Esophagus squamous epithelium (tissue), 4 donors: ENCODE measurements around the gene C14orf180.

Experiments used
- POLR2A ChIP-seq, 4 donors: fragments of 450-650 bp; IDR thresholded peaks; one replicate each; pipeline ENCODE4 v1.6.1; 2017; ENCODE audit warnings: antibody characterized with exemption in 4 of 4, mild to moderate bottlenecking in 4 of 4, moderate library complexity in 3 of 4
- TF ChIP-seq, protein P1 (sequence below), 6 experiments: fragments of 450-650 bp in 4 of 6; fragments of 200-600 bp in 2 of 6; sonication (generic) in 2 of 6; IDR thresholded peaks; one replicate each; pipeline ENCODE4 v1.5.1; 2016 to 2019; ENCODE audit warnings: antibody characterized with exemption in 6 of 6, mild to moderate bottlenecking in 4 of 6, moderate library complexity in 4 of 6

DNA sequence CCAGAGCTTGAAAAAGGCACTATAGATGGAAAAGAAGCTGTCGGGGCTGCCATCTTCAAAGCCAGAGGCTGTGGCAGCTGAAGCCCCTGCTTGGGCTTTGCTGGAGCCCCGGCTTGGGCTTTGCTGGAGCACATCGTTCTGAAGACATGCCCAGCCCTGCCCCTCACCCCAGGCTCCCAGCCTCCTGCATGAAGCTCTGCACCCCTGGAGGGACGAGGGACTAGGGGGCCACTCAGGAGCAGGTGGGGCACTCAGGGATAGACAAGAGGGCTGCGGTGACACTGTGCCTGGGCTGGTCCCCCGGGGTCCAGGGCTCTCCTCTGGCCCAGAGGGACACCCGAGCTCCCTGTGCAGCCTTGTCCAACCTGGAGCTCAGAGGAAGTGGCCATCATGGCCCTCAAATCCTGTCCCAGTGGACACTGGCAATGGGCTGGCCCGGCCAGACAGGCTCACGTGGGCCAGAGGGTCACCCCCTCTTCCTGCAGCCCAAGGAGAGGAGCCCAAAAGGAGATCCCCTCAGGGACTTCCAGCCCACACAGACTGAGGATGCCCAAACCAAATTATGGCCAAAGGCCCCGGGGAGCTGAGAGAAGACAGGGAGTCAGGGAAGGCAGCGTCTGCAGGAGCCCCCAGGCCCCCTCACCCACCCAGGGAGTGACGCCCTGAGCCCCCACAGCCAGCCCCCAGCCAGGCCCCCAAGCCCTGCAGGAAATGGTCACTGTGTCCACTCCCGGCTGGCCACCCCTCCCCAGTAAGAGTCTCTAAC is 23.1 kb upstream of the C14orf180 start:
- TF ChIP-seq, protein P1, sequence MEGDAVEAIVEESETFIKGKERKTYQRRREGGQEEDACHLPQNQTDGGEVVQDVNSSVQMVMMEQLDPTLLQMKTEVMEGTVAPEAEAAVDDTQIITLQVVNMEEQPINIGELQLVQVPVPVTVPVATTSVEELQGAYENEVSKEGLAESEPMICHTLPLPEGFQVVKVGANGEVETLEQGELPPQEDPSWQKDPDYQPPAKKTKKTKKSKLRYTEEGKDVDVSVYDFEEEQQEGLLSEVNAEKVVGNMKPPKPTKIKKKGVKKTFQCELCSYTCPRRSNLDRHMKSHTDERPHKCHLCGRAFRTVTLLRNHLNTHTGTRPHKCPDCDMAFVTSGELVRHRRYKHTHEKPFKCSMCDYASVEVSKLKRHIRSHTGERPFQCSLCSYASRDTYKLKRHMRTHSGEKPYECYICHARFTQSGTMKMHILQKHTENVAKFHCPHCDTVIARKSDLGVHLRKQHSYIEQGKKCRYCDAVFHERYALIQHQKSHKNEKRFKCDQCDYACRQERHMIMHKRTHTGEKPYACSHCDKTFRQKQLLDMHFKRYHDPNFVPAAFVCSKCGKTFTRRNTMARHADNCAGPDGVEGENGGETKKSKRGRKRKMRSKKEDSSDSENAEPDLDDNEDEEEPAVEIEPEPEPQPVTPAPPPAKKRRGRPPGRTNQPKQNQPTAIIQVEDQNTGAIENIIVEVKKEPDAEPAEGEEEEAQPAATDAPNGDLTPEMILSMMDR (IDR thresholded peaks at IDR 0.05) = no peak
- no peak for TF ChIP-seq POLR2A (IDR thresholded peaks at IDR 0.05)
